GM19468 (cell line): ENCODE results near the gene PTGES2.
"Not testable (repeated sequence)": the region's sequence is repeated elsewhere in the genome, so short reads cannot be mapped to it uniquely, and the experiment has no call there.

Experiments
- ATAC-seq: cut with Tn5 transposase; IDR thresholded peaks from one replicate; pipeline ENCODE4 v1.9.1; 2021; ENCODE audit warnings: mild to moderate bottlenecking, moderate library complexity, moderate number of reproducible peaks; ENCODE audit not compliant: unreplicated experiment; ENCODE audit errors: extremely low read depth

The PTGES2 gene

GRCh38 chr9:128139621-128140020, 12.1 kb upstream of the PTGES2 start:
- no peak for ATAC-seq

GRCh38 chr9:128138001-128138400, 10.5 kb upstream of the PTGES2 start:
- ATAC-seq = no peak

- no peak for ATAC-seq
Observed at GRCh38 chr9:128136816-128137793, 9.6 kb upstream of the PTGES2 start.

- not testable (repeated sequence) for ATAC-seq
Observed at GRCh38 chr9:128135561-128135960, 8.0 kb upstream of the PTGES2 start.

GRCh38 chr9:128132139-128132538, 4.6 kb upstream of the PTGES2 start:
- ATAC-seq = not testable (repeated sequence)

GRCh38 chr9:128131346-128131745, 3.8 kb upstream of the PTGES2 start:
- ATAC-seq = not testable (repeated sequence)

- not testable (repeated sequence) for ATAC-seq
Observed at GRCh38 chr9:128130651-128131050, 3.1 kb upstream of the PTGES2 start.

- not testable (repeated sequence) for ATAC-seq
Observed at GRCh38 chr9:128129976-128130590, 2.6 kb upstream of the PTGES2 start.

- ATAC-seq = no peak
Observed at GRCh38 chr9:128128836-128129590, 1.5 kb upstream of the PTGES2 start.

GRCh38 chr9:128127990-128128835, 684 bp upstream of the PTGES2 start:
- ATAC-seq = peak; percentile 28

- no peak for ATAC-seq
Observed at GRCh38 chr9:128125580-128126354, 1.8 kb downstream of the PTGES2 start.

- no peak for ATAC-seq
Observed at GRCh38 chr9:128124873-128125579, 2.5 kb downstream of the PTGES2 start.

- no peak for ATAC-seq
Observed at GRCh38 chr9:128124451-128124850, 3.1 kb downstream of the PTGES2 start.

- no peak for ATAC-seq
Observed at GRCh38 chr9:128123451-128124080, 4.0 kb downstream of the PTGES2 start.

- ATAC-seq = no peak
Observed at GRCh38 chr9:128122809-128123175, 4.7 kb downstream of the PTGES2 start.

GRCh38 chr9:128121924-128122808, 5.4 kb downstream of the PTGES2 start:
- ATAC-seq = no peak

GRCh38 chr9:128121466-128121810, 6.1 kb downstream of the PTGES2 start:
- no peak for ATAC-seq
